ENCODE results near the gene EXPH5. TPM values are rescaled to one million over a fixed set of nuclear protein-coding genes. Genes with fewer than 3 reads are reported as not detected.

Gene EXPH5
- total and polyA plus RNA-seq, 2 experiments from 2014 or later: not detected

DNA sequence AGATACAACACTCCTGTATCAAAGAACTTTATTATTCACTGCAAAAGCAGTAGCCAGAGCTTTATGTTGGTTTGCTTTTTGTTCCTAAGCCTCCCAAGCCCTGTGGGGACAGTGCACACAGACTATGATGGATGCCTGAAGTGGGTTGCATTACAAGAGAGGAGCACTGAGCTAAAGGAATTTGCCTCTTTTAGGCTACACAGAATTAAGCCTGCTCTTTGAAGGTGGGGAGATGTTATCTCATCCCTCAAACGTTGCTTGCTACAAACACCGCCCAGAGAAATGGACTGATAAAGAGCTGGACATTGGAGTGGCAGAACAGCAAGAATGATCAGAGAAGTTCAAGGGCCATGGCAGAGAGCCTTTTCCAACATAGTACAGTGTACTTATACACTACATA is 92.8 kb downstream of the EXPH5 start:
- in situ Hi-C loops (cut with MboI): no loop called here
- no peak overlapping the region for H2AFZ ChIP-seq
- no peaks in the 10 kb centered on the region for H3K27me3 ChIP-seq (replicated peaks; ENCODE audit: insufficient read depth)
- H4K20me1 ChIP-seq (ENCODE audit: insufficient read depth): no peaks in the 10 kb centered on the region
- H3K4me3 ChIP-seq: no peak overlapping the region
- WGBS, 2 experiments (ENCODE audit: low coverage in 1 of 2, low lambda C conversion rate in 2 of 2, missing lambda C conversion rate in 2 of 2): 69 to 88% methylated on average over 2 of the region's 2 CpGs
- no peaks in the 10 kb centered on the region for H3K9me2 ChIP-seq (ENCODE audit: insufficient read depth)
- H3F3A ChIP-seq (ENCODE audit: insufficient read depth): peaks cover 18% of the 10 kb centered on the region
- TF ChIP-seq EZH2 (IDR thresholded peaks at IDR 0.05; ENCODE audit: insufficient read depth, poor library complexity, severe bottlenecking): no peak
- H3K4me1 ChIP-seq (ENCODE audit: insufficient read depth): peaks cover 11% of the 10 kb centered on the region
- H3K79me2 ChIP-seq (ENCODE audit: insufficient read depth): no peaks in the 10 kb centered on the region
- H3K4me2 ChIP-seq (ENCODE audit: unreplicated experiment): no peak overlapping the region
- H3K27ac ChIP-seq: no peak overlapping the region
- H3K9me3 ChIP-seq (ENCODE audit: low read depth): no peaks in the 10 kb centered on the region
- H3K36me3 ChIP-seq (ENCODE audit: low read depth): no peaks in the 10 kb centered on the region
- DNase-seq: no peak
- no peak overlapping the region for H3K9ac ChIP-seq

GRCh38 chr11:108500169-108500568 is 93.4 kb downstream of the EXPH5 start:
- Histone ChIP-seq H3K9me3 (ENCODE audit: low read depth) (no peaks in the 10 kb centered on the region), H3K4me2 (ENCODE audit: unreplicated experiment) (no peak overlapping the region), H2AFZ (no peak overlapping the region), H3K36me3 (ENCODE audit: low read depth) (no peaks in the 10 kb centered on the region), H3K9ac (no peak overlapping the region), H3K79me2 (ENCODE audit: insufficient read depth) (peaks cover 6% of the 10 kb centered on the region; the same call in 1 of the 2 replicates), H3K27ac (no peak overlapping the region), H3F3A (ENCODE audit: insufficient read depth) (peaks cover 22% of the 10 kb centered on the region), H3K4me3 (no peak overlapping the region), H4K20me1 (ENCODE audit: insufficient read depth) (no peaks in the 10 kb centered on the region), H3K27me3 (replicated peaks; ENCODE audit: insufficient read depth) (no peaks in the 10 kb centered on the region), H3K4me1 (ENCODE audit: insufficient read depth) (peaks cover 11% of the 10 kb centered on the region), H3K9me2 (ENCODE audit: insufficient read depth) (no peaks in the 10 kb centered on the region)
- TF ChIP-seq EZH2 (IDR thresholded peaks at IDR 0.05; ENCODE audit: insufficient read depth, poor library complexity, severe bottlenecking): no peak
- TF ChIP-seq EZH2phosphoT487 (IDR thresholded peaks at IDR 0.05; ENCODE audit: insufficient read depth, low read depth): no peak
- no peak for DNase-seq
- WGBS, 2 experiments (ENCODE audit: low coverage in 1 of 2, low lambda C conversion rate in 2 of 2, missing lambda C conversion rate in 2 of 2): 84 to 85% methylated on average over 4 of the region's 4 CpGs
- in situ Hi-C loops (cut with MboI): no loop called here

DNA sequence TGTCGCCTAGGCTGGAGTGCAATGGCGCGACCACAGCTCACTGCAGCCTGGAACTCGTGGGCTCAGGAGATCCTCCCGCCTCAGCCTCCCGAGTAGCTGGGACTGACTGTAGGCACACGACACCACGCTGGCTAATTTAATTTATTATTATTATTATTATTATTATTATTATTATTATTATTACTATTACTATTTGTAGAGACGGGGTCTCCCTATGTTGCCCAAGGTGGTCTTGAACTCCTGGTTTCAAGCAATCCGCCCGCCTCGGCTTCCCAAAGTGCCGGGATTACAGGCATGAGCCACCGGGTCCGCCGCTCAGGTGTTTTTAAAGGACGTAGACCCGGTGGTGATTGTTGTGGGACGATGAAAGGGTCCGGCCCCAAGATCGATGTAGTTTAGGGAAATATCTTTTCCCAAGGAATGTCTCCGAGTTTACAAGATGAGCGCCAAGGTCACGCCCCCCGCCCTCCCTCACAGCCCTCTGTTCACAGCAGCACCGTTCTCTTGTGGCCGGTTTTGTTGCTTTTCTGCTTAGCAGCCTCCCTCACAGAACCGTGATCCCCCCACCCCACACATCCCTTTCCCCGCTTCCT is 94.7 kb downstream of the EXPH5 start:
- Histone ChIP-seq H3F3A (ENCODE audit: insufficient read depth) (peaks cover 22% of the 10 kb centered on the region), H4K20me1 (ENCODE audit: insufficient read depth) (no peaks in the 10 kb centered on the region), H3K9me2 (ENCODE audit: insufficient read depth) (no peaks in the 10 kb centered on the region), H3K9ac (peak overlapping the region; percentile 87), H3K4me3 (peak overlapping the region; percentile 77), H2AFZ (peak overlapping the region; percentile 95), H3K4me1 (ENCODE audit: insufficient read depth) (peaks cover 11% of the 10 kb centered on the region), H3K27me3 (replicated peaks; ENCODE audit: insufficient read depth) (no peaks in the 10 kb centered on the region), H3K36me3 (ENCODE audit: low read depth) (no peaks in the 10 kb centered on the region), H3K4me2 (ENCODE audit: unreplicated experiment) (peak overlapping the region; percentile 86), H3K79me2 (ENCODE audit: insufficient read depth) (peaks cover 18% of the 10 kb centered on the region), H3K9me3 (ENCODE audit: low read depth) (no peaks in the 10 kb centered on the region), H3K27ac (peak overlapping the region; percentile 88)
- in situ Hi-C loops (cut with MboI): no loop called here
- no peak for DNase-seq
- TF ChIP-seq EZH2 (IDR thresholded peaks at IDR 0.05; ENCODE audit: insufficient read depth, poor library complexity, severe bottlenecking) (no peak), EZH2phosphoT487 (IDR thresholded peaks at IDR 0.05; ENCODE audit: insufficient read depth, low read depth) (no peak)
- 67 to 72% methylated on average over 23 to 29 of the region's 29 CpGs for WGBS, 2 experiments (ENCODE audit: low coverage in 1 of 2, low lambda C conversion rate in 2 of 2, missing lambda C conversion rate in 2 of 2)

- TF ChIP-seq EZH2 (IDR thresholded peaks at IDR 0.05; ENCODE audit: insufficient read depth, poor library complexity, severe bottlenecking): no peak
- no peak for TF ChIP-seq EZH2phosphoT487 (IDR thresholded peaks at IDR 0.05; ENCODE audit: insufficient read depth, low read depth)
- H3K27me3 ChIP-seq (replicated peaks; ENCODE audit: insufficient read depth): no peaks in the 10 kb centered on the region
- H3K79me2 ChIP-seq (ENCODE audit: insufficient read depth): peaks cover 25% of the 10 kb centered on the region
- H3K27ac ChIP-seq: peak within 1 kb of the TSS; percentile 88
- in situ Hi-C loops (cut with MboI): no loop called here
- peak; percentile 75 for DNase-seq
- H3F3A ChIP-seq (ENCODE audit: insufficient read depth): peaks cover 22% of the 10 kb centered on the region
- no peaks in the 10 kb centered on the region for H3K9me2 ChIP-seq (ENCODE audit: insufficient read depth)
- peak within 1 kb of the TSS; percentile 77 for H3K4me3 ChIP-seq
- H3K4me1 ChIP-seq (ENCODE audit: insufficient read depth): peaks cover 11% of the 10 kb centered on the region
- peak within 1 kb of the TSS; percentile 87 for H3K9ac ChIP-seq
- H4K20me1 ChIP-seq (ENCODE audit: insufficient read depth): no peaks in the 10 kb centered on the region
- 2 to 3% methylated on average over 24 to 46 of the region's 84 CpGs for WGBS, 2 experiments (ENCODE audit: low coverage in 1 of 2, low lambda C conversion rate in 2 of 2, missing lambda C conversion rate in 2 of 2)
- H3K9me3 ChIP-seq (ENCODE audit: low read depth): no peaks in the 10 kb centered on the region
- H3K36me3 ChIP-seq (ENCODE audit: low read depth): no peaks in the 10 kb centered on the region
- H2AFZ ChIP-seq: peak within 1 kb of the TSS; percentile 95
- H3K4me2 ChIP-seq (ENCODE audit: unreplicated experiment): peak within 1 kb of the TSS; percentile 86
These were observed 95.3 kb downstream of the EXPH5 start, which contains the start of gene POGLUT3 for GRCh38 chr11:108498046-108498815. Gene POGLUT3, minus strand, starts transcription at chr11:108498384. Its CDS starts 18 bp downstream, at chr11:108498366.
